ENCODE data around the gene ARL5C.

Gene ARL5C

GRCh38 chr17:39166437-39167335, 725 bp upstream of the ARL5C start:
- no peak for DNase-seq

- DNase-seq: no peak
These were observed 652 bp downstream of the ARL5C start for GRCh38 chr17:39165178-39165840.

GRCh38 chr17:39164675-39165143, 1.3 kb downstream of the ARL5C start:
- peak; percentile 72 for DNase-seq

GRCh38 chr17:39161962-39162361, 4.0 kb downstream of the ARL5C start:
- no peak for DNase-seq

- DNase-seq: no peak
These were observed 7.3 kb downstream of the ARL5C start for GRCh38 chr17:39158623-39159022.

GRCh38 chr17:39156491-39156890, 9.5 kb downstream of the ARL5C start:
- no peak for DNase-seq

- no peak for DNase-seq
These were observed 10.3 kb downstream of the ARL5C start for GRCh38 chr17:39155654-39156053.

- peak; percentile 95 for DNase-seq
These were observed 12.3 kb downstream of the ARL5C start for GRCh38 chr17:39153599-39154051.

- peak; percentile 53 for DNase-seq
These were observed 13.8 kb downstream of the ARL5C start for GRCh38 chr17:39151943-39152818.

- peak; percentile 47 for DNase-seq
These were observed 14.6 kb downstream of the ARL5C start, which contains the start of gene PLXDC1 for GRCh38 chr17:39151150-39151942. Gene PLXDC1 (minus strand): TSS chr17:39151637. CDS start chr17:39151437, 200 bp downstream.

- no peak for DNase-seq
These were observed 15.2 kb downstream of the ARL5C start for GRCh38 chr17:39150795-39151149.

GRCh38 chr17:39150104-39150634, 15.8 kb downstream of the ARL5C start:
- DNase-seq: peak; percentile 28

GRCh38 chr17:39147221-39148185, 18.5 kb downstream of the ARL5C start:
- DNase-seq: no peak

- DNase-seq: no peak
These were observed 19.7 kb downstream of the ARL5C start for GRCh38 chr17:39146273-39146672.

GRCh38 chr17:39145143-39145542, 20.8 kb downstream of the ARL5C start:
- DNase-seq: no peak

GRCh38 chr17:39144416-39144840, 21.5 kb downstream of the ARL5C start:
- no peak for DNase-seq

GRCh38 chr17:39143552-39144093, 22.3 kb downstream of the ARL5C start:
- DNase-seq: no peak

GRCh38 chr17:39141915-39142664, 23.9 kb downstream of the ARL5C start:
- DNase-seq: no peak

- no peak for DNase-seq
These were observed 24.7 kb downstream of the ARL5C start for GRCh38 chr17:39141294-39141693.
